GM18951 (cell line): ENCODE measurements around the gene NEUROG3.

ENCODE experiments used
- POLR2A ChIP-seq: IDR thresholded peaks from 4 replicates; pipeline ENCODE4 v1.6.1; 2011; ENCODE audit warnings: mild to moderate bottlenecking; ENCODE audit not compliant: insufficient read length, insufficient read depth; ENCODE audit errors: extremely low read depth
- in situ Hi-C: fragments of 300-500 bp; cut with MboI; formaldehyde crosslinking; loops from one replicate; pipeline ENCODE4 v1.12.0; 2022; ENCODE audit warnings: low sequenced_read_pairs, mixed read lengths, inconsistent platforms; ENCODE audit not compliant: unreplicated experiment

The NEUROG3 gene

GRCh38 chr10:69579464-69580060 lies 6.3 kb upstream of the NEUROG3 start:
- TF ChIP-seq POLR2A = no peak
- in situ Hi-C loops = no loop called here

GRCh38 chr10:69578508-69578991 lies 5.3 kb upstream of the NEUROG3 start:
- in situ Hi-C loops = no loop called here
- TF ChIP-seq POLR2A = no peak

GRCh38 chr10:69577268-69578232 lies 4.3 kb upstream of the NEUROG3 start:
- no peak for TF ChIP-seq POLR2A
- in situ Hi-C loops = no loop called here

- in situ Hi-C loops = no loop called here
- no peak for TF ChIP-seq POLR2A
Measured at GRCh38 chr10:69576334-69577011, 3.3 kb upstream of the NEUROG3 start.

GRCh38 chr10:69575164-69575722 lies 2.0 kb upstream of the NEUROG3 start:
- in situ Hi-C loops = no loop called here
- no peak for TF ChIP-seq POLR2A

GRCh38 chr10:69574571-69574978 lies 1.4 kb upstream of the NEUROG3 start:
- no peak for TF ChIP-seq POLR2A
- in situ Hi-C loops = no loop called here

GRCh38 chr10:69572159-69573055 lies 815 bp downstream of the NEUROG3 start:
- in situ Hi-C loops = no loop called here
- no peak for TF ChIP-seq POLR2A

GRCh38 chr10:69571618-69572158 lies 1.5 kb downstream of the NEUROG3 start:
- in situ Hi-C loops = no loop called here
- no peak for TF ChIP-seq POLR2A

- TF ChIP-seq POLR2A = no peak
- in situ Hi-C loops = no loop called here
Measured at GRCh38 chr10:69570050-69570816, 3.0 kb downstream of the NEUROG3 start.

- no peak for TF ChIP-seq POLR2A
- in situ Hi-C loops = no loop called here
Measured at GRCh38 chr10:69569396-69569934, 3.8 kb downstream of the NEUROG3 start.
